ENCODE data around the gene LACTB.

DNA sequence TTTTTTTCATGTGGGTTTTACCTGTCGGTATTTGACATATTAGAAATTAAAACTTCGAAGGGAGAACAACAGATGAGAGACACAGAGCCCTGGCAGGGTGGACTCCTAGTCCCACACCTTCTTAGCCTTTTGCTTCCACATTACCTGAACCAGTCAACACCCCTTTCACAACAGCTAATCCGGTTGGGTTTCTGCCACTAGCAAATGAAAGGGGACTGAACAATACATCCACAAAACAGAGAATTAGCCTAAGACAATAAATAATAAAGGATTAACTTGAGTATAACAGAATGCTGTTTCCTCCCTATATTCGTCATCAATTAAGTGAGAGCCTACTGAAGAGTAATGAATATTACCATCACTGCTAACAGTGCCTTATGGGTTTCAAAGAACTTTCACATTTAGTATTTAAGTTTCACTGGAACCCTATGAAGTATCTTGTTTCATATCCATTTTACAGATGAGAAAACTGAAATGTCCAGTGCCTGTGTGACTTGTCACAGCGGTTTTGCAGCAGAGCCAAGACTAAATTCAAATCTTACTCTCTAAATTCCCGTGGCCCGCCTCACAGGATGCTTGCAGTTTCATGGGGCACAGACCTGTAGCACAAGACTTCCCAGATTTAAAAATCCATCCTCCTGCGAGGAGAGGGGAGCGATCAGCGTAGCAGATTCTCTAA is 66.7 kb downstream of the LACTB start:
- TF ChIP-seq POLR2A (IDR thresholded peaks at IDR 0.05; ENCODE audit: low read length) (no peak), GATA1 (IDR thresholded peaks at IDR 0.05; ENCODE audit: low read depth, low read length) (no peak)

Measured in erythroblast (primary cell).